ENCODE measurements around the gene CCDC190. TPM values are rescaled to one million over a fixed set of nuclear protein-coding genes. Genes with fewer than 3 reads are reported as not detected.

CCDC190 gene
- total and polyA plus RNA-seq, 2 of the 13 experiments (the other 11 are each of a cell fraction or from before 2014, with no cell fraction given) = not detected

DNA sequence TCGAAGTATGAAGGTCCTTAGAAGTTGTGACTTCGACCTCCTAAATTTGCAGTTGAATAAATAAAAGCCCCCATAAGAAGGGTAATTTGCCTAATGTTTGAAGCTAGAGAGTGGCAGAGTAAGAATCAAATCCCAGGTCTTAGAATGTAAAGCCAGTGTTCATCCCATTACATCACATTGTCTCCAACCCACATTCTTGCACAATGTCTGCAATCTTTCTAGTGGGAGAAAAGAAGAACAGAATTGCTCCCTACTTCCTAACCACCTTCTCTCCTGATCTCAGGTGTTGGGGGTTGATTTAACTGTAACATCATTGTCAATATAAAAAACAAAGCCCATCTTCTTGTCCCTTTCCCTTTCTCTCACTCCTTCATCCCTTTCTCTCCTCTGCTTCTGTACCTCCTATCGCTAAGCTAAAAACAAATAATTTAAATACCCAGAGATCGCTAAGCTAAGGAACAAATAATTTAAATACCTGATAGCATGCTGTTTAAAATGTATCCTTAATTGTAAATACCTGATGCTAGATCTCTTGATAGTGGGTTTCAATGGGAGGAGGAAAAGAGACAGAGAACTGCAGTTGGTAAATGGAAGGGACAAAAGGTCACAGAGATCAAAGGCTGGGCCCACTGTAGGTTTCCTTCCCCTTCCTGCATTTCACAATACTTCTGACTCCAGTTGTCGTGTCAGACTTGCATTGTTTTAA, 32.1 kb upstream of the CCDC190 start (continued):
- TF ChIP-seq, protein P1, sequence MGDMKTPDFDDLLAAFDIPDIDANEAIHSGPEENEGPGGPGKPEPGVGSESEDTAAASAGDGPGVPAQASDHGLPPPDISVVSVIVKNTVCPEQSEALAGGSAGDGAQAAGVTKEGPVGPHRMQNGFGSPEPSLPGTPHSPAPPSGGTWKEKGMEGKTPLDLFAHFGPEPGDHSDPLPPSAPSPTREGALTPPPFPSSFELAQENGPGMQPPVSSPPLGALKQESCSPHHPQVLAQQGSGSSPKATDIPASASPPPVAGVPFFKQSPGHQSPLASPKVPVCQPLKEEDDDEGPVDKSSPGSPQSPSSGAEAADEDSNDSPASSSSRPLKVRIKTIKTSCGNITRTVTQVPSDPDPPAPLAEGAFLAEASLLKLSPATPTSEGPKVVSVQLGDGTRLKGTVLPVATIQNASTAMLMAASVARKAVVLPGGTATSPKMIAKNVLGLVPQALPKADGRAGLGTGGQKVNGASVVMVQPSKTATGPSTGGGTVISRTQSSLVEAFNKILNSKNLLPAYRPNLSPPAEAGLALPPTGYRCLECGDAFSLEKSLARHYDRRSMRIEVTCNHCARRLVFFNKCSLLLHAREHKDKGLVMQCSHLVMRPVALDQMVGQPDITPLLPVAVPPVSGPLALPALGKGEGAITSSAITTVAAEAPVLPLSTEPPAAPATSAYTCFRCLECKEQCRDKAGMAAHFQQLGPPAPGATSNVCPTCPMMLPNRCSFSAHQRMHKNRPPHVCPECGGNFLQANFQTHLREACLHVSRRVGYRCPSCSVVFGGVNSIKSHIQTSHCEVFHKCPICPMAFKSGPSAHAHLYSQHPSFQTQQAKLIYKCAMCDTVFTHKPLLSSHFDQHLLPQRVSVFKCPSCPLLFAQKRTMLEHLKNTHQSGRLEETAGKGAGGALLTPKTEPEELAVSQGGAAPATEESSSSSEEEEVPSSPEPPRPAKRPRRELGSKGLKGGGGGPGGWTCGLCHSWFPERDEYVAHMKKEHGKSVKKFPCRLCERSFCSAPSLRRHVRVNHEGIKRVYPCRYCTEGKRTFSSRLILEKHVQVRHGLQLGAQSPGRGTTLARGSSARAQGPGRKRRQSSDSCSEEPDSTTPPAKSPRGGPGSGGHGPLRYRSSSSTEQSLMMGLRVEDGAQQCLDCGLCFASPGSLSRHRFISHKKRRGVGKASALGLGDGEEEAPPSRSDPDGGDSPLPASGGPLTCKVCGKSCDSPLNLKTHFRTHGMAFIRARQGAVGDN (CRISPR knock-in tag; IDR thresholded peaks at IDR 0.05) = no peak
- TF ChIP-seq HHEX (CRISPR knock-in tag; IDR thresholded peaks at IDR 0.05) (peak; percentile 55; the same call in 1 of the 2 replicates), CHD2 (IDR thresholded peaks at IDR 0.05; ENCODE audit: low read depth, low read length) (no peak), ATF1 (CRISPR knock-in tag; IDR thresholded peaks at IDR 0.05) (no peak; the same call in 1 of the 2 replicates), MATR3 (CRISPR knock-in tag; IDR thresholded peaks at IDR 0.05) (no peak), ZNF335 (CRISPR knock-in tag; IDR thresholded peaks at IDR 0.05) (no peak), NR2F1 (CRISPR knock-in tag; IDR thresholded peaks at IDR 0.05) (peak; percentile 99), RAD21 (CRISPR knock-in tag; IDR thresholded peaks at IDR 0.05) (no peak), ZNF451 (CRISPR knock-in tag; IDR thresholded peaks at IDR 0.05) (no peak), MIER3 (CRISPR knock-in tag; IDR thresholded peaks at IDR 0.05; ENCODE audit: borderline replicate concordance) (peak; percentile 70; the same call in 1 of the 2 replicates), ZBTB3 (CRISPR knock-in tag; IDR thresholded peaks at IDR 0.05; ENCODE audit: borderline replicate concordance, low read depth) (no peak), YY1 (IDR thresholded peaks at IDR 0.05; ENCODE audit: insufficient read depth, insufficient replicate concordance, low read depth, low read length) (no peak), NR2C2 (CRISPR knock-in tag; IDR thresholded peaks at IDR 0.05; ENCODE audit: borderline replicate concordance) (peak; percentile 62; the same call in 1 of the 2 replicates), ZNF337 (CRISPR knock-in tag; IDR thresholded peaks at IDR 0.05; ENCODE audit: borderline replicate concordance, low read depth) (no peak), ZNF709 (CRISPR knock-in tag; IDR thresholded peaks at IDR 0.05) (no peak), RORA (CRISPR knock-in tag; IDR thresholded peaks at IDR 0.05) (no peak), CCAR2 (optimal IDR thresholded peaks at IDR 0.05; ENCODE audit: low read depth, low read length) (no peak), ZSCAN21 (CRISPR knock-in tag; IDR thresholded peaks at IDR 0.05; ENCODE audit: borderline replicate concordance) (no peak), ZFY (CRISPR knock-in tag; IDR thresholded peaks at IDR 0.05) (no peak), ZNF713 (CRISPR knock-in tag; IDR thresholded peaks at IDR 0.05) (no peak), EP300 (IDR thresholded peaks at IDR 0.05; ENCODE audit: low read depth in 2 of 2, low read length in 2 of 2) (peak; percentile 71 to 85; a peak in 3 of 4 replicates), EP300 (CRISPR knock-in tag; IDR thresholded peaks at IDR 0.05; ENCODE audit: borderline replicate concordance) (peak; percentile 37; the same call in 1 of the 2 replicates), ERF (CRISPR knock-in tag; IDR thresholded peaks at IDR 0.05) (peak; percentile 66; the same call in 1 of the 2 replicates), KDM5A (IDR thresholded peaks at IDR 0.05; ENCODE audit: borderline replicate concordance, low read length) (no peak), TOE1 (CRISPR knock-in tag; IDR thresholded peaks at IDR 0.05) (no peak), ZNF772 (CRISPR knock-in tag; IDR thresholded peaks at IDR 0.05) (no peak), ZNF839 (CRISPR knock-in tag; IDR thresholded peaks at IDR 0.05; ENCODE audit: borderline replicate concordance) (no peak), NFYB (CRISPR knock-in tag; IDR thresholded peaks at IDR 0.05) (no peak), ZKSCAN8 (CRISPR knock-in tag; IDR thresholded peaks at IDR 0.05; ENCODE audit: borderline replicate concordance) (peak; percentile 35; the same call in 1 of the 2 replicates), ARNT (IDR thresholded peaks at IDR 0.05) (no peak)
